Heart left ventricle (tissue), 13 donors: ENCODE results near the gene HCN4.

ENCODE experiments used
- POLR2A ChIP-seq, 2 donors: fragments of 450-650 bp; IDR thresholded peaks; one replicate each; pipeline ENCODE4 v1.6.1; 2017; ENCODE audit warnings: antibody characterized with exemption in 2 of 2, mild to moderate bottlenecking in 2 of 2, moderate library complexity in 2 of 2
- TF ChIP-seq, protein P1 (sequence below), 12 donors: fragments of 200-600 bp; sonication (generic) in 4 of 12; IDR thresholded peaks; one replicate each; pipeline versions ENCODE4 v1.5.0 to v1.8.0; 2018 to 2022; ENCODE audit warnings: antibody characterized with exemption in 12 of 12, mild to moderate bottlenecking in 5 of 12
- donor health status: ischemic (EF 13 %, LVEDD 7.1; RV severe dilation, severe dysfunction).
- donor health status: DM: no; HTN: yes; CAD: no.
- donor health status: DM: no; HTN: no; CAD: no.
- donor health status: ischemic (EF 25% LVEDD 6.9; RV normal size, moderate dysfunction).
- donor health status: ischemic (EF 25% LVEDD 5.7; RV mildly dilated, moderate dysfunction).
- donor health status: ischemic (EF 35%, LVEDD 5.7; RV mildly dilated, moderate dysfunction).
- donor health status: nonischemic (EF 11% LVEDD 7.7; RV severe dilation, severe dysfunction).
- donor health status: DM: yes; HTN: yes; CAD: no.
- donor health status: PGD.
- donor health status: ischemic (EF 29% LVEDD 5.4; RV normal size, mild dysfunction).
- donor health status: nonischemic (EF 23%, LVEDD 6.1; RV moderate dilation, normal function).

DNA sequence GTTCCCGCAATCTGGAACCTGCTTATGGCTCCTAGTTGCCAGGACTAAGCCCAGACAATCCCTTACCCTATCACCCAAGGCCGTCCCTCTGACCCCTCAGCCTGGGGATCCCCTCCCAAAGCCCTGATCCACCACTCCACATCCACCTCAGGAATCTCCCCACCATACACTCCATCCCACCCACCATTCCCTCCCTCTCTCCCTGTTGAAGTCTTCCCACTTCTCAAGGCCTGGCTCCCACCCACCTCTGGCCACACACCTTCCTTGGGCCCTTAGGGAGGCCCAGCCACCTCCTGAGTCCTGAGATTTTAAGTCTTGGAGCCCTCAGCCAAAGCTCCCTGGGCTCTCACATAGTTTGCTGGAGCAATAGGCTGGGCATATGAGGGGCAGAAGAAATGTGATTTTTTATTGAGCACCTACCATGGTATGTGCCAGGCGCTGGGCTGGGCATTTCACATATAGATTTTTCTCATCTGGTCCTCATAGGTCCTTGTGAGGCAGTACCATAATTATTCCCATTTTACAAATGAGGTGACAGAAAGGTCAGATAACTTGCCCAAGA lies 48.1 kb downstream of the HCN4 start:
- TF ChIP-seq POLR2A (IDR thresholded peaks at IDR 0.05): no peak
- TF ChIP-seq, protein P1, sequence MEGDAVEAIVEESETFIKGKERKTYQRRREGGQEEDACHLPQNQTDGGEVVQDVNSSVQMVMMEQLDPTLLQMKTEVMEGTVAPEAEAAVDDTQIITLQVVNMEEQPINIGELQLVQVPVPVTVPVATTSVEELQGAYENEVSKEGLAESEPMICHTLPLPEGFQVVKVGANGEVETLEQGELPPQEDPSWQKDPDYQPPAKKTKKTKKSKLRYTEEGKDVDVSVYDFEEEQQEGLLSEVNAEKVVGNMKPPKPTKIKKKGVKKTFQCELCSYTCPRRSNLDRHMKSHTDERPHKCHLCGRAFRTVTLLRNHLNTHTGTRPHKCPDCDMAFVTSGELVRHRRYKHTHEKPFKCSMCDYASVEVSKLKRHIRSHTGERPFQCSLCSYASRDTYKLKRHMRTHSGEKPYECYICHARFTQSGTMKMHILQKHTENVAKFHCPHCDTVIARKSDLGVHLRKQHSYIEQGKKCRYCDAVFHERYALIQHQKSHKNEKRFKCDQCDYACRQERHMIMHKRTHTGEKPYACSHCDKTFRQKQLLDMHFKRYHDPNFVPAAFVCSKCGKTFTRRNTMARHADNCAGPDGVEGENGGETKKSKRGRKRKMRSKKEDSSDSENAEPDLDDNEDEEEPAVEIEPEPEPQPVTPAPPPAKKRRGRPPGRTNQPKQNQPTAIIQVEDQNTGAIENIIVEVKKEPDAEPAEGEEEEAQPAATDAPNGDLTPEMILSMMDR (IDR thresholded peaks at IDR 0.05): no peak
